ENCODE measurements around the gene CNOT9.

CNOT9 gene

GRCh38 chr2:218577482-218578220 lies 9.0 kb downstream of the CNOT9 start:
- in situ Hi-C loops (cut with HindIII; ENCODE audit: low sequenced_read_pairs): no loop called here

- in situ Hi-C loops (cut with HindIII; ENCODE audit: low sequenced_read_pairs): no loop called here
These were observed 9.7 kb downstream of the CNOT9 start for GRCh38 chr2:218578272-218578877.

- in situ Hi-C loops (cut with HindIII; ENCODE audit: low sequenced_read_pairs): no loop called here
These were observed 13.4 kb downstream of the CNOT9 start for GRCh38 chr2:218582076-218582475.

- in situ Hi-C loops (cut with HindIII; ENCODE audit: low sequenced_read_pairs): no loop called here
These were observed 15.6 kb downstream of the CNOT9 start for GRCh38 chr2:218583983-218584850.

GRCh38 chr2:218585541-218585940 lies 16.9 kb downstream of the CNOT9 start:
- in situ Hi-C loops (cut with HindIII; ENCODE audit: low sequenced_read_pairs): no loop called here

GRCh38 chr2:218605432-218605831 lies 36.8 kb downstream of the CNOT9 start:
- in situ Hi-C loops (cut with HindIII; ENCODE audit: low sequenced_read_pairs): no loop called here

- in situ Hi-C loops (cut with HindIII; ENCODE audit: low sequenced_read_pairs): no loop called here
These were observed 38.9 kb downstream of the CNOT9 start, which contains the start of gene PLCD4 for GRCh38 chr2:218607436-218608115. Gene PLCD4, plus strand, starts transcription at chr2:218607899. Its CDS starts 7,841 bp downstream, at chr2:218615740.

GRCh38 chr2:218615868-218616315 lies 47.3 kb downstream of the CNOT9 start:
- in situ Hi-C loops (cut with HindIII; ENCODE audit: low sequenced_read_pairs): no loop called here

GRCh38 chr2:218618102-218618860 lies 49.6 kb downstream of the CNOT9 start:
- in situ Hi-C loops (cut with HindIII; ENCODE audit: low sequenced_read_pairs): no loop called here

GRCh38 chr2:218621007-218621406 lies 52.4 kb downstream of the CNOT9 start:
- in situ Hi-C loops (cut with HindIII; ENCODE audit: low sequenced_read_pairs): no loop called here

- in situ Hi-C loops (cut with HindIII; ENCODE audit: low sequenced_read_pairs): no loop called here
These were observed 54.1 kb downstream of the CNOT9 start for GRCh38 chr2:218622606-218623365.

- in situ Hi-C loops (cut with HindIII; ENCODE audit: low sequenced_read_pairs): no loop called here
These were observed 54.7 kb downstream of the CNOT9 start for GRCh38 chr2:218623366-218623705.

- in situ Hi-C loops (cut with HindIII; ENCODE audit: low sequenced_read_pairs): no loop called here
These were observed 57.7 kb downstream of the CNOT9 start for GRCh38 chr2:218626369-218626768.

GRCh38 chr2:218627939-218628338 lies 59.3 kb downstream of the CNOT9 start:
- in situ Hi-C loops (cut with HindIII; ENCODE audit: low sequenced_read_pairs): no loop called here

- in situ Hi-C loops (cut with HindIII; ENCODE audit: low sequenced_read_pairs): no loop called here
These were observed 63.2 kb downstream of the CNOT9 start for GRCh38 chr2:218631837-218632236.

GRCh38 chr2:218635719-218636118 lies 67.1 kb downstream of the CNOT9 start:
- in situ Hi-C loops (cut with HindIII; ENCODE audit: low sequenced_read_pairs): no loop called here

GRCh38 chr2:218638372-218638771 lies 69.7 kb downstream of the CNOT9 start:
- in situ Hi-C loops (cut with HindIII; ENCODE audit: low sequenced_read_pairs): no loop called here

GRCh38 chr2:218642121-218642656 lies 73.5 kb downstream of the CNOT9 start:
- in situ Hi-C loops (cut with HindIII; ENCODE audit: low sequenced_read_pairs): no loop called here

- in situ Hi-C loops (cut with HindIII; ENCODE audit: low sequenced_read_pairs): no loop called here
These were observed 74.1 kb downstream of the CNOT9 start for GRCh38 chr2:218642786-218643185.
